ENCODE measurements around the gene CRACDL.

- no peak for TF ChIP-seq CTCF (IDR thresholded peaks at IDR 0.05)
- TF ChIP-seq POLR2A (IDR thresholded peaks at IDR 0.05): no peak
- TF ChIP-seq POLR2AphosphoS5 (IDR thresholded peaks at IDR 0.05): no peak
These were observed 41.6 kb downstream of the CRACDL start for GRCh38 chr2:98894331-98895000.
